ENCODE measurements around the gene ASIP.
A peak's percentile ranks its signal among the peaks of the same experiment; 100 is the strongest.

The ASIP gene

GRCh38 chr20:34312544-34313217 lies 71.5 kb downstream of the ASIP start:
- DNase-seq, result peak; percentile 80

GRCh38 chr20:34315236-34315635 lies 74.0 kb downstream of the ASIP start:
- DNase-seq, result no peak

GRCh38 chr20:34316196-34316814 lies 75.1 kb downstream of the ASIP start:
- no peak for DNase-seq
